Memory B cell (primary cell): Measurements from ENCODE around the gene SFXN1.

Experiments
- ATAC-seq: fragments of 150-1000 bp; cut with Tn5 transposase; 2 replicates; pipeline ENCODE4 v1.10.0; 2021; ENCODE audit warnings: low read depth, mild to moderate bottlenecking, moderate library complexity
- DNase-seq, 2 donors: peaks; one replicate each; pipeline ENCODE4 v3.0.0; 2022; ENCODE audit warnings: low spot score in 2 of 2
- H3K27ac Mint-ChIP-seq: one replicate; pipeline ENCODE4 v1.8.0; 2022; ENCODE audit warnings: mild to moderate bottlenecking, moderate library complexity, mixed read lengths
- H3K27me3 Mint-ChIP-seq: one replicate; pipeline ENCODE4 v1.8.0; 2022; ENCODE audit warnings: mixed read lengths
- H3K36me3 Mint-ChIP-seq: one replicate; pipeline ENCODE4 v1.8.0; 2022; ENCODE audit warnings: mild to moderate bottlenecking, mixed read lengths
- H3K4me1 Mint-ChIP-seq: one replicate; pipeline ENCODE4 v1.8.0; 2022; ENCODE audit warnings: mixed read lengths
- H3K4me3 Mint-ChIP-seq: one replicate; pipeline ENCODE4 v1.8.0; 2022; ENCODE audit warnings: mild to moderate bottlenecking, moderate library complexity, mixed read lengths
- H3K9me3 Mint-ChIP-seq: one replicate; pipeline ENCODE4 v1.8.0; 2022; ENCODE audit warnings: mixed read lengths

Gene SFXN1

DNA sequence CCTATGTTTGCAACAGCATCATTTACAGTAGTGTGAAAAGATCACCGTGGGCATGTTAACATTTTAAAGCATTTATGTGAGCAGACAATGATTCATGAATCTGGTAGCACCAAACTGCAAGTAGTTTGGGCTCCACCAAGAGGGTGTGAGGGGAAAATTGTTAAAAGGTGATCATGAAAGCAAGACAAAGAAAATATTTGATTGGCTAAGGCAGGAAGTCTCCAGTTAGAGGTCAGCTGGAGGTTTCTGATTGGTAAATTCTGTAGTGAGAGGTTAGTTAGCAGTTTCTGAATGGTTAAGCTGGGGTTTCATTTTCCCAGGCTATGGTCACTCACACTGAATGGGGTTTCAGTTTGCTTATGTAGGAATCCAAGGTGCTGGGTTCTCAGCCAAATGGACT is 20.9 kb upstream of the SFXN1 start:
- Mint-ChIP-seq H3K9me3 (no peaks in the 10 kb centered on the region), H3K36me3 (no peaks in the 10 kb centered on the region), H3K27ac (no peak overlapping the region), H3K4me1 (no peaks in the 10 kb centered on the region), H3K4me3 (no peak overlapping the region), H3K27me3 (peaks cover 20% of the 10 kb centered on the region)
- no peak for DNase-seq
- ATAC-seq: no peak

DNA sequence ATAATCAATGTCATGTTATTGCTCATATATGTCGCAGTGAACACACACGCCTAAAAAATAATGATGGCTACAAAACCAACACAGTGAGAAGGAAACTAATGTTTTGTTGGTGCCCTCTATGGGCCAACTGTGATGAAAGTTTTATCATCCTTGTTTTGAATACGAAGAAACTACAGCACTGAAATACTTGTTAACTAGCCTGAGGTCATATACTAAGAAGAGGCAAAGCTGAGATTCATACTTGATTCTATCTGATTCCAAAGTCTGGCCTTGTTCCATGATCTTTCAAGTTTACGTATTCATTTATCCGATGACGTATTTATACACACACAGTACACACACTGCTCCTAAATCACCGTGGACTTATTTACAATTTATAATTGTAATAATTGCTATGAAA is 18.2 kb upstream of the SFXN1 start:
- Mint-ChIP-seq H3K4me3 (no peak overlapping the region), H3K27me3 (peaks cover 5% of the 10 kb centered on the region), H3K9me3 (no peaks in the 10 kb centered on the region), H3K36me3 (no peaks in the 10 kb centered on the region), H3K4me1 (peaks cover 3% of the 10 kb centered on the region), H3K27ac (no peak overlapping the region)
- DNase-seq (no peak), ATAC-seq (no peak)

DNA sequence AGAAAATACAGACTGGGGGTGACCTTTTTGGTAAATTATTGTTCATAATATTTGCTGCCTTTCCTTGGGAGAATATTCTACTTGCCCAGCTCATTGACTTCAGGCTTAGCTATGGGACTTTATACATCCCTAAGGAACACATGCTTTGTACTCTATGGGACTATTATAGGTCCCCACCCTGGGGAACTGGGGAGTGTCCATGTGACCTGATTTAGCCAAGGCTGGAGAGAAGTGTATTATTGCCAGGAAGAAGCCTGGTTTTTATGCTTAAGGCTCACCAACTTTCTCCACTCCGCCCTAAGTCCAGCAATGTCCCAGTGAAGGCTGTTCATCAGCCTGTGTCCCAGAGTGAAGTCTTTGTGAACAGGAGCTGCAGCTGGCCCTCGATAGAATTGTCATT is 17.8 kb upstream of the SFXN1 start:
- Mint-ChIP-seq H3K4me3 (no peak overlapping the region), H3K36me3 (no peaks in the 10 kb centered on the region), H3K27ac (no peak overlapping the region), H3K27me3 (peaks cover 5% of the 10 kb centered on the region), H3K4me1 (peaks cover 3% of the 10 kb centered on the region), H3K9me3 (no peaks in the 10 kb centered on the region)
- ATAC-seq (no peak), DNase-seq (no peak)

DNA sequence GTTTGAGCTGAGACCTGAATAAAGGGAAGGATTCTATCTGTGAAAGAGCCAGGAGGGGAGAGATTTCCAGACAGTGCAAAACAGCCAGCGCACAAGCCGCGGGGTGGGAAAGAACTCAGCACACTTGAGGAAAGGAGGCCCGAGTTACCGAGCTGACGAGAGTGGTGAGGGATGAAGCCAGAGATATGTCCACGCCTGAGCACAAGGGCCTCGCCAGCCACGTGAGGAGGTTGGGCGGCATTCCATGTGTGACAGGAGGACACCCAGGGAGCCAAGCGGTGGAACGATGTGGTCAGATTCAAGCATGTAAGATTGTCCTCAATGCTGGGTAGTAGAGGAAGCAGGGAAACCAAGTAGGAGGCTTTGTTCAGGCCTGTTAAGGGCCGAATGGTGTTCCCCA is 17.0 kb upstream of the SFXN1 start:
- Mint-ChIP-seq H3K27me3 (peaks cover 4% of the 10 kb centered on the region), H3K36me3 (no peaks in the 10 kb centered on the region), H3K27ac (no peak overlapping the region), H3K4me3 (no peak overlapping the region), H3K4me1 (peaks cover 3% of the 10 kb centered on the region), H3K9me3 (no peaks in the 10 kb centered on the region)
- DNase-seq (no peak), ATAC-seq (no peak)

DNA sequence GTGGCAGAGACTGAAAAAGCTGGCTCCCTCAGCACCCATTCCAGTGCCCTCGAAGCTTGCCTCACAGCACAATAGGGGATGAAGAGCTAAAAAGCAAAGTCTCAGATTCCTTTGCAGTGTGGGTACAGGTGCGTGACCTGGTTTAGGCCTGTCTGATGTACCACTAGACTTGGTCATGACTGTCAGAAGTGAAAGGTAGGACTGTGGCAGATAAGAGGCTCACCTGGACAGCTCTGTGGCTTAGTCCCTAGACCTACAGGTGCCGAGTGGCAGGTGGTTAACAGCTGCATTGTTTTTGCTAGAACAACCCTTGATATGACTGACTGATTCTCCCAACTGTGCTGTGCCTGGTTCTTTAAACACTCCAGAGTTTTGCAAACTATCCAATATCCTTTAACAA is 14.7 kb upstream of the SFXN1 start:
- Mint-ChIP-seq H3K27ac (no peak overlapping the region), H3K9me3 (no peaks in the 10 kb centered on the region)
- ATAC-seq: no peak

DNA sequence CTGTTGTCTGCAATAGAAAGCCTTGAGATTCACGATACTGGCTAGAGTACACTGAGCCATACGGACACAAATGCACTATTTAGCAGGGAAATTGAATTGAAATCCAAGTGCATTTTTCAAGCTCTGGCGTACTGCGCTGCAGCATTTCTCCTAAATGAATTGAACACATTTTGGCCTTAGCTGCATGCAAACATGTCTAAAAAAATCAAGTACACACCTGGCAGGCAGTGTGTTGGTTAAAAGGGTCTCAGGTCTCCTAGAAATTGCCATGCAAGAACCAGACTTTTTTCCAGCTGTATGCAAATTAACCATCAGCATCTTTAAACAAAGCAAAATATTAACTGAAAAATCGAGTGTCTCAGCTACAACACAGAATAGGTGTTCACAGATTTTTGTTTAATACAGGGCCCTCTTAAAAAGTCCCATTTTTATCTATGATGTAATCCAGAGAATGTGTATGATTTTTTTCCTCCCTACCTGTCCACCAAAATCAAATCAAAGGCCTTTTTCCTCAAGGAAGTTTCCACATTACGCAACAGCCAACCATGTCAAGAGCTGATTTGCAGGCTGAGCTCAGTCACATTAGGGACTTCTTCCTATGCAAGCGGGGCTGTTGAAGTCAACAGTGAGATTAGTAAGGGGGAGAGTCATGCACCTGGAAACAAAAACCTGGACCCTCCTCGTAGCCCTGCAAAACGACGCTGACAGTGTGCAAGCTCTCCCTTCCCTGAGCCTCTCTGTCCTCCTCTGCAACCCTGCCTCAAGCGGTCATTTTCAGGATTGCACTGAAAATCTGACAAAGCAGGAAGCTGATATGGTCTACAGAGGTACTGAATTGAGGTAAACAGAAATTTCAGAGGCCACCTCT is 14.1 kb upstream of the SFXN1 start:
- H3K4me3 Mint-ChIP-seq: peak overlapping the region; percentile 52
- H3K27ac Mint-ChIP-seq: no peak overlapping the region
- H3K36me3 Mint-ChIP-seq: no peaks in the 10 kb centered on the region
- H3K4me1 Mint-ChIP-seq: peaks cover 3% of the 10 kb centered on the region
- H3K9me3 Mint-ChIP-seq: no peaks in the 10 kb centered on the region
- peaks cover 10% of the 10 kb centered on the region for H3K27me3 Mint-ChIP-seq
- DNase-seq (peak; percentile 35 to 47), ATAC-seq (peak; percentile 84)

More for the DNA sequence above, 14.7 kb upstream of the SFXN1 start:
- Mint-ChIP-seq H3K4me3 (no peak overlapping the region), H3K27me3 (peaks cover 9% of the 10 kb centered on the region), H3K4me1 (peaks cover 3% of the 10 kb centered on the region), H3K36me3 (no peaks in the 10 kb centered on the region)
- DNase-seq: no peak

DNA sequence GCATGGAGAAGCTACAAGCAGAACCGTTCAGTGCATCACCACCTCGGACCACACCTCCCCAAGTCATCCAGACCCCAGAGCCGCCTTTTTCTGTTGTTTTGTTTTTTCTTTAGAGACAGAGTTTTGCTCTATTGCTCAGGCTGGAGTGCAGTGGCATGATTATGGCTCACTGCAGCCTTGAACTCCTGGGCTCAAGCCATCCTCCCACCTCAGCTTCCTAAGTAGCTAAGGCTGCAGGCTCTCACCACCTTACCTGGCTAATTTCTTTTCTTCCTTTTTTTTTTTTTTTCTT is 13.5 kb upstream of the SFXN1 start:
- Mint-ChIP-seq H3K4me1 (peaks cover 3% of the 10 kb centered on the region), H3K36me3 (no peaks in the 10 kb centered on the region), H3K9me3 (no peaks in the 10 kb centered on the region), H3K4me3 (no peak overlapping the region), H3K27ac (no peak overlapping the region), H3K27me3 (peaks cover 10% of the 10 kb centered on the region)
- DNase-seq: no peak
- ATAC-seq: no peak

DNA sequence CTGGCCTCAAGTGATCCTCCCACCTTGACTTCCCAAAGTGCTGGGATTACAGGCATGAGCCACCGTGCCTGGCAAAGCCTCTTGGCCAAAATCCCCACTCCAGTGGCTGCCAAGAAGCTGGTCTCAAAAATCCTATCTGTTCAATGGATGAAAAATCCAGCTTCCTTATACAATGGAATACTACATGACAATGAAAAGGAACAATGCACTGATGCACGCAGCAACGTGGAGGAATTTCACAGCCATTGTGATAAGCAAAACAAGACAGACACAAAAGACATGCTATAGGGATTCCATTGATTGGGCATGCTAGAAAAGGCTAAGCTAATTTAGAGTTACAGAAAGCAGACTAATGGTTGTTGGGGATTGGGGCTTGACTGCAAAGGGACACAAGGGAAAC is 13.1 kb upstream of the SFXN1 start:
- Mint-ChIP-seq H3K4me1 (peaks cover 3% of the 10 kb centered on the region), H3K4me3 (no peak overlapping the region)

DNA sequence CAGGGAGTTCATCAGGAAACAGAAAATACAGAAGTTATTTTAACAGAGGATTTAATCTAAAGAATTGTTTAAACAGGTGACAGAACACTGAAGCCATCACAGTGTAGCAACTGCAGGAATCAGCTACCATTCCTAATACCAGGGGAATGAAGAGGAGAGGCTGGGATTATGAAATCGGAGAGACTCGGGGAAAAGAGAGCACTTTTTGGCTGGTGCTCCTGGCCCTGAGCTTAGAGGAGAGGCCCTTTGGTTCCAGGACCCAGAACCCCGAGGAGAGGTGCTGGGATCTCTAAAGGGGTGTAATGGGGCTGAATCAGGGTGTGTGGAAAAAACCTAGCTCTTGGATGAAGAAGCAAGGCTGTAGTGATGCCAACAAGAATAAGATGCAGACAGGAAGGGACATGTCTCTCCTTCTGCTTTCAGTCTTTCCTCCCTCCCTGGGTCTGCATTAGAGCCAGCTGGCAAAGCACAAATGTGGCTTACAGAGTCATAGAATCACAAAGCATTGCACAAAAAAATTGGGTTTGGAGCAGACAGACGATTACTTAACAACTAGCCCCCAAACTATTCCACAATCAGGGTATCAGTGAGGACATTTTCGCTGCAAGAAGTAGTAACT is 11.6 kb upstream of the SFXN1 start:
- DNase-seq (no peak), ATAC-seq (no peak)
- peaks cover 11% of the 10 kb centered on the region for H3K27me3 Mint-ChIP-seq
- no peaks in the 10 kb centered on the region for H3K36me3 Mint-ChIP-seq
- no peak overlapping the region for H3K27ac Mint-ChIP-seq
- peaks cover 3% of the 10 kb centered on the region for H3K4me1 Mint-ChIP-seq
- H3K4me3 Mint-ChIP-seq: no peak overlapping the region
- no peaks in the 10 kb centered on the region for H3K9me3 Mint-ChIP-seq

More for the DNA sequence above, 13.1 kb upstream of the SFXN1 start:
- Mint-ChIP-seq H3K27me3 (peaks cover 11% of the 10 kb centered on the region), H3K9me3 (no peaks in the 10 kb centered on the region), H3K36me3 (no peaks in the 10 kb centered on the region), H3K27ac (no peak overlapping the region)
- ATAC-seq (no peak), DNase-seq (no peak)

DNA sequence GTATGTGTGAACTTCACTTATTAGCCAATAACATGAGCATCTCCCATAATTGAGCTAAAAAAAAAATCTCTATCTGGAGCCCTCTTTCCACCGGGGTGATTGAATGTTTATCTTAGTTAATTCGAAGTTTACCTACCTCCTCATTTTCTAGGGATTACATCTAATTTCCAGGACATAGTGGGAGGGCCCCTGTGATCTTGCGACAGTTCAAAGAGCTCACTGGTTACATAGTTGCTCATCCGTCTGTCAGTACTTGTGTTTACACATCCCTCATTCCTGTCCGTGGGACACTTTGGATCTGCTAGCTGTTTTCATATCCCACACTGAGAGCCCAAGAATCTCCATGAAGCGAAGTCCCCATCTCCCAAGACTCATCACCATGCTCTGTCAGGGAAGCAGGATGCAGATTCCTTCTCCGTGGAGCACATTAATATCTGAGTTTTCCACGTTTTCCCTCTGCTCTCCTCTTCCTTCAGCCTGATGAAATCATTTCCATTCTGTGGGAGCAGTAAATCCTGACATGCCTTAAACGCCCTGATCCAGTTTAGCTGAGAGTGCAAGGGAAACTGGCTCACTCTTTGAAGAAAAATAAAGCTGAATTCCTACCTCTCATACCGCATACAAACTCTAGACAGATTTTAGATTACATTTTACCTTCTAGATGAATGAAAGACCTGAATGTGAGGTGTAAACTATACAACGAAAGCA is 10.2 kb upstream of the SFXN1 start:
- Mint-ChIP-seq H3K9me3 (no peaks in the 10 kb centered on the region), H3K27ac (no peak overlapping the region), H3K4me1 (peaks cover 3% of the 10 kb centered on the region), H3K36me3 (no peaks in the 10 kb centered on the region), H3K4me3 (no peak overlapping the region), H3K27me3 (peaks cover 11% of the 10 kb centered on the region)
- ATAC-seq: no peak
- DNase-seq: no peak

DNA sequence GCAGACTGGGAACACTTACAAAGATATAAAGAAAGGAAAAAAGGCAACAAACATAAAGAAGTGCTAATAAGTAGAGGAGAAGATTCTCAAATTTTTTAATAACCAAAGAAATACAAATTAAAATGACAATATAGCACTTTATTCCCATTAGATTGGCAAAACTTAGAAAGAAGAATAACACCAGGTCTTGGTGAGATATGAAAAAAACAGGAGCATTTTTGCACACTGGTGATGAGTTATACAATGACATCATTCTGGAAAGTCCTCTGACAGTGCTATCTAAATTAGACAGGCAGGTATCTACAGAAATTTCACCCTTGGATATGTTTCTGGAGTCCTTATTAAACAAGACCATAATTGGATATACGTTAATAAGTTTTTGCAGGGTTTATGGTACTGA is 9.5 kb upstream of the SFXN1 start:
- no peak for DNase-seq
- ATAC-seq: no peak
- no peaks in the 10 kb centered on the region for H3K36me3 Mint-ChIP-seq
- H3K27me3 Mint-ChIP-seq: peaks cover 11% of the 10 kb centered on the region
- no peaks in the 10 kb centered on the region for H3K9me3 Mint-ChIP-seq
- no peak overlapping the region for H3K27ac Mint-ChIP-seq
- no peak overlapping the region for H3K4me3 Mint-ChIP-seq
- peaks cover 3% of the 10 kb centered on the region for H3K4me1 Mint-ChIP-seq

DNA sequence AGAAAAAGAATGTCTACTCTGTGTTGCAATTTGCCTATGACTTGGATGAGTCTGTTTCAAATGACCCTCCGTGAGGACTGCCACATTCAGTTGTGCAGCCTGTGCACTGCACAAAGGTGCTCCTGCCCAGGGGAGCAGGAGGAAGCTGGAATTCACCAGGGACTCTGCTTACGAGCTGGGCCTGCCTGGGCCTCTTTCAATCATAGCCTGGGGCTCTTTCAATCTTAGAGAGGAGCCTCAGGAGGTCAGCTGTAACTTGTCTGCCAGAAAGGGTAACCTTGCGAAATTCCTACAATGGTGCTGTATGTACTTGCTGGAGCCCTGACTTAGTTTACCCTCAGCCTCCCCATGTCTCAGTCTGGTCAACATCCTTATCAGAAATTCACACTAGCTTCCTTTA is 8.4 kb upstream of the SFXN1 start:
- Mint-ChIP-seq H3K4me3 (no peak overlapping the region), H3K4me1 (no peaks in the 10 kb centered on the region)

DNA sequence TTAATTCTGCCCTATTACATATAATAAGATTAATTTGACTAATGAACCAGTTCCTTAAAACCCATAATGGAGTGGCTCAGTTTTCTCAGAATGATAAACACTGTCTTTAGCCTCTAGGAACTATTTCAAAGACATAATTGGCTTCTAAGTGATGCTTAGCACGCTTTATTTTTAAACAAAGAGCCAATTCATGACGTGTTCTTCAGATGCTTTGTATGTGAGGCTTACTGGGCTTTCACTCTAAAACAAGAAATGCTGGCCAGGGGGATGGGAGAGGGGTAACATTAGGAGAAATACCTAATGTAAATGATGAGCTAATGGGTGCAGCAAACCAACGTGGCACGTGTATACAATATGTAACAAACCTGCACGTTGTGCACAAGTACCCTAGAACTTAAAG is 7.6 kb upstream of the SFXN1 start:
- H3K4me3 Mint-ChIP-seq: no peak overlapping the region
- ATAC-seq: no peak

More for the DNA sequence above, 8.4 kb upstream of the SFXN1 start:
- Mint-ChIP-seq H3K36me3 (no peaks in the 10 kb centered on the region), H3K27ac (no peak overlapping the region), H3K9me3 (no peaks in the 10 kb centered on the region), H3K27me3 (peaks cover 13% of the 10 kb centered on the region)
- no peak for DNase-seq
- no peak for ATAC-seq

DNA sequence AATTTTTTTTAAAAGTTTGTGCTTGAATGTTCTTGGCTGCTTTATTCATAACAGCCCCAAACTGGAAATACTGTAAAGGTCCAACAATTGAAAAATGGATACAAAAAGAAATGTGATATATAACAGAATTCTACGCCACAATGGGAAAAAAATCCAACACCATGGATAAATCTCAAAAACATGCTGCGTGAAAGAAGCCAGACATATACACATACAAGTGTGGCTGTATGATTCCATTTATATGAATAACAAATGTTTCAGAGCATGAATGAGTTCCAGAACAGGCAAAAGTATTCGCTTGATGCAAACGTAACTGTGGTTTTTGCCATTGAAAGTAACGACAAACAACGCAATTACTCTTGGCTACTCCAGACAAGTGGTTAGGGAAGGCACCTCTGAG is 7.2 kb upstream of the SFXN1 start:
- no peaks in the 10 kb centered on the region for H3K9me3 Mint-ChIP-seq
- no peak overlapping the region for H3K4me3 Mint-ChIP-seq
- DNase-seq (no peak), ATAC-seq (no peak)
- H3K36me3 Mint-ChIP-seq: no peaks in the 10 kb centered on the region
- no peaks in the 10 kb centered on the region for H3K4me1 Mint-ChIP-seq
- H3K27ac Mint-ChIP-seq: no peak overlapping the region
- H3K27me3 Mint-ChIP-seq: peaks cover 13% of the 10 kb centered on the region

More for the DNA sequence above, 7.6 kb upstream of the SFXN1 start:
- Mint-ChIP-seq H3K4me1 (no peaks in the 10 kb centered on the region), H3K27ac (no peak overlapping the region), H3K9me3 (no peaks in the 10 kb centered on the region), H3K36me3 (no peaks in the 10 kb centered on the region), H3K27me3 (peaks cover 13% of the 10 kb centered on the region)
- DNase-seq: no peak
